Hematopoietic multipotent progenitor cell treated with erythropoietin and hydrocortisone succinate and interleukin-3 and kit ligand, for 8 days (in vitro differentiated cells): ENCODE data around the gene CDNF.

Experiments used
- DNase-seq: peaks from one replicate; pipeline ENCODE4 v3.0.0-alpha.2; 2015

CDNF gene

DNA sequence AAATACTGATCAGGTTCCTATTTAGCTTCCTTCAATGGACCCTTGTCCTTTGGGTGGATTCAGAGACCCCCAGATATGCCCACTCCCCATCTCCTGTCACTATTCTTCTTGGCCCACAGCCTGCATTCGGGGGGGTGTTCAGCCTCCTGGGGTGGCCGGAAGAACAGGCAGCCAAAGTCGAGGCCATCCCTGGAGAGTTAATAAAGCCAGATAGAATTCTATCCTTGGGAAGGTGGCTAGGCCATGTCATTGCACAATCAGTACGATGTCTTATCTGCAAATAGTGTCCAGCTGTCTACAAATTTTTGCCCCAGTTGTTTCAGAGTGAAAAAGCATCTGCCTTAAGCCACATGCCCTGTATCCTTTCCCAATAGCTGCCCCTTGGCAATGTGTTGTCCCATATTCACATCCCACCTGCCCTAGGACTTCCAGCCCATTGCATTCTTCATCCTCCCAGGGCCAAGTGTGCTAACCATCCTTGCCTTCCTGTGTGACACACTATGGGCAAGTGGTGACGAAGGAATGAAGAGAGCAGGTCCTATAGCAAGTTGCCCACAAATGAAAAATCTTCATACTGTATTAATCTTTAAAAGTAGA lies 53.3 kb downstream of the CDNF start:
- DNase-seq, result no peak

DNA sequence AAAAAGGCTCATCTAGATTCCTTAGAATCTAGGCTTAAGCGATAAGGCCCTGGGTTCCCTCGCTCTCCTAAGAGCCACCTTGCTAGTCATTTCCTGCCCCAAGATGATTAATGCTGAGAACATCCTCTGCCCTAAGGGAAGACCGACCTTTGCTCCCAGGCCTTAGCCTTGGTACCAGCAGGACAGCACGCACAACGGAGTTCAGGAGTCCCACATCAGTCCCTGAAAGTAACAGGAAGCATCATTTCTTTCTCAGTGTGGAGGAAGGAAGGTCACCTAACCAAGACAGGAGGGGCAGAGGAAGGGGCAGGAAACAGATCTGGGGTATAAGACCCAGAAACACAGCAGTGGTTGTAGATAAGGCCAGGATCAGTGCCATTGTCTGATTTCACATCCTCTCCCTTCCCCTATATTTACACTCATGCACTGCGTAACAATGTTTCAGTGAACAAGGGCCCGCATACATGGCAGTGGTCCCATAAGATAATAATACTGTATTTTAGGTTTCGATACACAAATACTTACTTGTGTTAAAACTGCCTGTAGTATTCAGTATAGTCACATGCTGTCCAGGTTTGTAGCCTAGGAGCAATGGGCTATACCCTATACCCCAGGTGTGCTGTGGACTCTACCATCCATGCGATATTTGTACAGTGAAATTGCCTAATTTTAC lies 55.0 kb downstream of the CDNF start:
- peak; percentile 16 for DNase-seq

DNA sequence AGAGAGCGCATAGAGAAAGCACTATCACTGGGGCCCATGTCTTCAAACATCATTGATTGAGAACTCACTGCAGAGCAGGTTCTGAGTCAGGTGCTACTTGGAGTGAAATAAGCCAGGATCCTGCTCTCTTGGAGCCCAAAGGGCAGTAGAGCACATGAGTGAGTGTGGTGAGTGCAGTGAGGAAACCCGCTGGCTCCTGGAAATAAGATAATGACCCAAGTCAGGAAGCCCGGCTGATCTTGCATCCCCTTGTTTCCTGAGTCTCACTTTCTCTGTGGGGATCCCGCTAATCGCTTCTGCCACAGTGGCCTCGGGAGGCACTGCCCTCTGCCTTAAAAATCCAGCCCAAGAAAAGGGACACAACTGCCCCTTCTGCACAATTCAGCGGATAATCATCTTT lies 56.1 kb downstream of the CDNF start:
- DNase-seq, result peak; percentile 11

DNA sequence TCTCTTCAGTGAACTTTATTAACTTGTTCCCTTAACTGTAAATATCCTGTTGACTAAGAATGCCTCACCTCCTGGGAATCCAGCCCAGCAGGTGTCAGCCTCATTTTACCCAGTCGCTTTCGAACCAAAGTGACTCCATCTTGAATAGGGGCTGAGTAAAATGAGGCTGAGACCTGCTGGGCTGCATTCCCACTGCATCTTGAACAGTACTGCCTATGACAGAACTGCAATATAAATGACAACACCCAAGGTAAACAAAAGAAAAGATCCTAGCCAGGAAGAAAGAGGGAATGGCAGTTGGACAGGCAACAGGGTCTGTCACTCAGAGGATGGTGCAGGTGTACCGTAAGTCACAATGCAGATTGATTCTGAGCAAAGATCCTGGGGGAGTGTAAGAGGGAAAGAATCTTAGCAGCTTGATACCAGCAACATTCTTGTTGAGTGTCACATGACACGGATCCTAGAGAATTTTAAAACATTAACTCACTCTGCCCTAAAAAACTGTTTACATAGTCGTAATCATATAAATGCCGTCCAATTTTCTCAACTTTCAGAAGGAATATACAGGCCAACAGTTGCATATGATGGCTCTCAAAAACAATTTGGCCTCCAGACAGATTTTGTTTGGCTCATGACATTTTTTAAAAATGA lies 58.7 kb downstream of the CDNF start:
- no peak for DNase-seq

DNA sequence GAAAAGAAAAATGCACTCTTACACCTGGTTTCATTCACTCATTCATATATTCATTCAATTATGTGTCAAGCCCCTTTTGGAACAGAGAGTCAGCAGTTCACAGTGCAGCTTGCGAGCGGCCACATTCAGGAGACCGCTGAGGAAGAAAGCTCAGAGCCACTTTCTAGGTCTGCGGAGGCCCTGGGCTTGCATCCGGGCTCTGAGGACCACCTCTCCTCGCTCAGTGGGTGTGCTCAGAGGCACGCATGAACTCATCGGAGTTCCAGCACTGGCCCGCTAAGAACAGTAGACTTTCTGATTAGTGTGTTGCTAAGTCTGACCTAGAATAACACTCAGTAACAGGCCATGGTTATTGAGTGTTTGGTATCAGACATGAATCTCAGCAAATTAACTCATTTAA lies 61.3 kb downstream of the CDNF start:
- DNase-seq, result no peak

DNA sequence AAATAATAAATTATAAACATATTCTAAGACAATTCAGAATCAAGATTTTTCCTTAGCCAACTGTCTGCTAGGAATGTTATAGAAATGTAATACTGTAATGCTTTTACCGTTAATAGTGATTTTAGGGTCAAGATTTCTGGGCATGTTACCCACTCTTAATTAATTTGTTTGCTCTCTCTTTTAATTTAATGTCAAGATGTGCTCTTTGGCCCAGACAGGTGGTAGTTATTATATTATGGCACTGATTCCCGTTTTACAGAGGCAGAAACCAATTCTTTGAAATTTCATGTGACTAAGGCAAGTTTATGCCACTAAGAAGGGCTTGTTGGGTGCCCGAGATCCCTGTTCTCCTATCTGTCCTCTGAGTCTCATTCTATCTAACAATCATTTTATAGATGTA lies 62.2 kb downstream of the CDNF start:
- DNase-seq, result no peak

DNA sequence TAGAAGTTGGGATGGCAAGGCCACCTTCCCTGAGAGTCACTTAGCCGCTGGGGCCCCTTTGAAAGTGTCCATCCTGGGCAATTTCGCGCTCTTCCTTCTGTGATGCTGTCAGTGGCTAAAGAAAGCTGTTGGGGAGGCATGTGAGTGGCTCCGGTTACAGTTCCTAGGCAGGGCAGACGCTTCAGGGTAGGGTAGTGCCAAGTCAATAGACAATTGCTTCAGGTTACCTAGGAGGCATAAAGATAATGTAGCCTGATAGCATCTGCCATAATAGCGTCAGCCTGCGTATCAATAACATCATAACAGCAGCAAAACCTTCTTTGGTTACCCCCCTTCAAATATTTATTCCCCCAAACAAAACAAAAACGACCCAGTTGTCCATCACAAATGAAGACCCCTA lies 63.0 kb downstream of the CDNF start, which contains the start of gene FAM107B:
Gene FAM107B (minus strand): TSS at position 101 of the 400 bp plus-strand sequence. CDS start 234 bp downstream, outside the sequence.
- no peak for DNase-seq

DNA sequence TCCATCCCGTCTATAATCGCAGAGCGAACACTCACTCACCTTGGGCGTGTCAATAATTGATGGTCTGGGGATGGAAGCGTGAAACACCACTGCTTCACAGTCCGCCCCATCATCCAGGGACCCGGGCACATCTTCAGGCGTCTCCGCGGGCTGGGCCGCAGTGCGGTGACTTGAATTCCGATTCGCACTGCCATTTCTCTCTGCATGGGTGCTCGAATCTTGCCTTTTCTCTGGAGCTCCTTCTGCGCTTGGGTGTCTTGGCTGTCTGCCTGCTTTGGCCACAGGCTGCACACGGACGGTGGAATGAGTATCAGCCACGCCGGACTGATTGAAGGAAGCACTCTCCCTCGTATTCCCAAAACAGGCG lies 63.6 kb downstream of the CDNF start:
- no peak for DNase-seq

DNA sequence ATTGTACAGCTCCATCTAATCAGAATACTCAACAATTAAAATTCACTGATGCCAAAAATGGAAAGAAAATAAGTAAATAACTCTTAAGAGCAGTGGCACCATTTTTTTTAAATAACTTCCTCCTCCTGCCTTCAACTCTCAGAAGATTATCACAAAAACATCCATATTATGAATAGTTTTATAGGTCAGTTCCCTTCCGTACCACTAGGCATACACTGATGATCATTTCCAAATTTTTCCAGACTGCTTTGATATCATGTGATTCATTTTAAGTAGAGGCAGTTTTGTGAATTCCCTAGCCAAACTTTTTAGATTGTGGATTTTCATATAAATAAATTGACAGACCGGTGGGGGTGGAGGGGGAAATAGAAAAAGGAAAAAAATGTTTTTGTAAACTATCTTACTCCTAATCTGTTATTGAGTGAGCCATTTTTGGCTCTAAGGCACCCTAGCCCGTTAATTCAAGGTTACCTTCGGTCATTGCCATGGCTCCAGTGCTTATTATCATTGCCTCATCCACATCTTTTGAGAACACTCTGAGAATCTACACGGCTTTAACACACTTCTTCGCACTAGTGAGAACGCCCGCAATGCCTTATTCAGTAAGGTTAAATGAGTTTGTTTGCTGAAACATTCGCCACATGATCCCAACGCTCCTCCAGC lies 64.2 kb downstream of the CDNF start:
- DNase-seq, result no peak

DNA sequence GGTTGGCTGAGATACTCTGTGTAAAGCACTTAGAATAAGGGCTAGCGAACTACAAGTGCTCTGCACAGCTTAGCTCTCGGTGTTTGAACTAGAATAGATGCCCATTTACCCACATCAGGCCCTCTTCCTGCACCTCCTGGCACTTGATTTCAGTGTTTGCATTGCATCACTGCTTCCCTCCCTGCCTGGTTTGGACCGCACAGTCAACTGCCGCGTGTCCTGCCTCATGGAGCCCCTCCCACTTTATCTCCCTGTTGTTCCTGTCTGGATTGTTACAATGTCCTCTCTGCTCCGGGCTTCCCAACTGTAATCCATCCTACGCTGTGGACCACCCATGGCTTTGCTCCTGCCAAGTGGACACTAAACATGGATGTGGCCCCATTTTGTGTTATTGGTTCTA lies 65.4 kb downstream of the CDNF start:
- no peak for DNase-seq

DNA sequence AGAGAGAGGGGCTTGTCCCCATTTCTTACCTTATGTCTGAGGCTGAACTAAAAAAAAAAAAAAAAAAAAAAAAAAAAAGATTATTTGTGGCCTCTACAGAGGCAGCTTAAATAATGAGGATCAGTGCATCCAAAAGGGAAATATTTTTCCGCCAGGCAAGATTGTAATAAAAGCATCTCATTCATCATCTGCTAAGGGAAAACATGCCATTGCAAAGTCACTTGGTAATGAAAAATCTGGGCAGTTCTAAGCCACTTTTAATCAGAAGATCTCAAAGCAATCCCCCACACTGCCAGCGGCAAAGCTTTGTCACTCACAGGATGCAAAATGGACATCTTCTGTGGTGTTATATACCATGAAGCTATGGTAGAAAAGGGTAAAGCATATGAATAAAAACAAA lies 66.9 kb downstream of the CDNF start:
- DNase-seq, result no peak
